ENCODE measurements around the gene CREB3L4. TPM values are rescaled to one million over a fixed set of nuclear protein-coding genes. Genes with fewer than 3 reads are reported as not detected.

The CREB3L4 gene
- total RNA-seq, 2 experiments from 2014 or later, result 17.0 to 28.2 TPM

- Histone ChIP-seq H3K4me2 (ENCODE audit: low read length) (no peak overlapping the region), H2AFZ (ENCODE audit: low read length) (no peak overlapping the region), H3K9me3 (ENCODE audit: low read length) (no peaks in the 10 kb centered on the region), H3K36me3 (ENCODE audit: insufficient read depth, low read length) (peaks cover 79% of the 10 kb centered on the region), H3K27ac (ENCODE audit: low read depth, low read length, poor library complexity, severe bottlenecking) (no peak overlapping the region), H3K9me2 (ENCODE audit: insufficient read depth, low read length) (no peaks in the 10 kb centered on the region), H3K4me1 (ENCODE audit: insufficient read depth, low read length, poor library complexity, severe bottlenecking) (no peaks in the 10 kb centered on the region), H4K20me1 (ENCODE audit: insufficient read depth, low read length) (no peaks in the 10 kb centered on the region), H3K79me2 (ENCODE audit: insufficient read depth, low read depth, low read length) (no peaks in the 10 kb centered on the region), H3K4me3 (ENCODE audit: low read depth, low read length, poor library complexity, severe bottlenecking) (no peak overlapping the region)
- BruUV-seq (replicated peaks), result no TSS peak
- ChIA-PET CTCF (ENCODE audit: unreplicated experiment) (no interaction called here), POLR2A (no interaction called here)
- intact Hi-C loops (cut with micrococcal nuclease; ENCODE audit: unreplicated experiment), result no loop called here
- no peak for DNase-seq (ENCODE audit: low spot score)
- TF ChIP-seq EZH2phosphoT487 (IDR thresholded peaks at IDR 0.05; ENCODE audit: borderline replicate concordance, low read depth, low read length), result no peak
- no peak for TF ChIP-seq CTCF (conservative IDR thresholded peaks at IDR 0.05; ENCODE audit: low read length)
Measured at GRCh38 chr1:153932156-153933131, 35.3 kb upstream of the CREB3L4 start.

- no peaks in the 10 kb centered on the region for H3K79me2 ChIP-seq (ENCODE audit: insufficient read depth, low read depth, low read length)
- H3K4me2 ChIP-seq (ENCODE audit: low read length), result no peak overlapping the region
- H3K4me1 ChIP-seq (ENCODE audit: insufficient read depth, low read length, poor library complexity, severe bottlenecking), result no peaks in the 10 kb centered on the region
- intact Hi-C loops (cut with micrococcal nuclease; ENCODE audit: unreplicated experiment), result no loop called here
- TF ChIP-seq CTCF (conservative IDR thresholded peaks at IDR 0.05; ENCODE audit: low read length) (no peak), EZH2phosphoT487 (IDR thresholded peaks at IDR 0.05; ENCODE audit: borderline replicate concordance, low read depth, low read length) (no peak)
- H3K27ac ChIP-seq (ENCODE audit: low read depth, low read length, poor library complexity, severe bottlenecking), result no peak overlapping the region
- no peak overlapping the region for H3K4me3 ChIP-seq (ENCODE audit: low read depth, low read length, poor library complexity, severe bottlenecking)
- BruUV-seq (replicated peaks), result no TSS peak
- no peaks in the 10 kb centered on the region for H4K20me1 ChIP-seq (ENCODE audit: insufficient read depth, low read length)
- H2AFZ ChIP-seq (ENCODE audit: low read length), result no peak overlapping the region
- POLR2A ChIA-PET, result no interaction called here
- H3K9me2 ChIP-seq (ENCODE audit: insufficient read depth, low read length), result no peaks in the 10 kb centered on the region
- CTCF ChIA-PET (ENCODE audit: unreplicated experiment), result no interaction called here
- peaks cover 85% of the 10 kb centered on the region for H3K36me3 ChIP-seq (ENCODE audit: insufficient read depth, low read length)
- DNase-seq (ENCODE audit: low spot score), result no peak
- no peaks in the 10 kb centered on the region for H3K9me3 ChIP-seq (ENCODE audit: low read length)
Measured at GRCh38 chr1:153933430-153933829, 34.3 kb upstream of the CREB3L4 start.

- CTCF ChIA-PET (ENCODE audit: unreplicated experiment), result no interaction called here
- no peaks in the 10 kb centered on the region for H3K9me3 ChIP-seq (ENCODE audit: low read length)
- no peak overlapping the region for H3K4me3 ChIP-seq (ENCODE audit: low read depth, low read length, poor library complexity, severe bottlenecking)
- H3K79me2 ChIP-seq (ENCODE audit: insufficient read depth, low read depth, low read length), result no peaks in the 10 kb centered on the region
- POLR2A ChIA-PET, result no interaction called here
- no peak for DNase-seq (ENCODE audit: low spot score)
- no peaks in the 10 kb centered on the region for H3K9me2 ChIP-seq (ENCODE audit: insufficient read depth, low read length)
- BruUV-seq (replicated peaks), result no TSS peak
- H4K20me1 ChIP-seq (ENCODE audit: insufficient read depth, low read length), result no peaks in the 10 kb centered on the region
- TF ChIP-seq CTCF (conservative IDR thresholded peaks at IDR 0.05; ENCODE audit: low read length), result no peak
- TF ChIP-seq EZH2phosphoT487 (IDR thresholded peaks at IDR 0.05; ENCODE audit: borderline replicate concordance, low read depth, low read length), result no peak
- H3K4me2 ChIP-seq (ENCODE audit: low read length), result no peak overlapping the region
- H3K36me3 ChIP-seq (ENCODE audit: insufficient read depth, low read length), result peaks cover 85% of the 10 kb centered on the region
- no peak overlapping the region for H3K27ac ChIP-seq (ENCODE audit: low read depth, low read length, poor library complexity, severe bottlenecking)
- no peak overlapping the region for H2AFZ ChIP-seq (ENCODE audit: low read length)
- no peaks in the 10 kb centered on the region for H3K4me1 ChIP-seq (ENCODE audit: insufficient read depth, low read length, poor library complexity, severe bottlenecking)
- intact Hi-C loops (cut with micrococcal nuclease; ENCODE audit: unreplicated experiment), result no loop called here
Measured at GRCh38 chr1:153933955-153934354, 33.7 kb upstream of the CREB3L4 start.

Data from OCI-LY7 (cell line).